Activated naive CD4-positive, alpha-beta T cell treated with anti-CD3 and anti-CD28 coated beads, Interleukin-2, amount 50 U/mL, for 24 hours (primary cell): ENCODE results near the gene RFNG.
A peak's percentile ranks its signal among the peaks of the same experiment; 100 is the strongest.
"Not testable (repeated sequence)": the region's sequence is repeated elsewhere in the genome, so short reads cannot be mapped to it uniquely, and the experiment has no call there.

ENCODE experiments used
- H3K27ac Mint-ChIP-seq: one replicate; pipeline ENCODE4 v1.8.0; 2021; ENCODE audit warnings: mild to moderate bottlenecking, mixed read lengths
- H3K27me3 Mint-ChIP-seq: one replicate; pipeline ENCODE4 v1.8.0; 2021; ENCODE audit warnings: mixed read lengths
- H3K36me3 Mint-ChIP-seq: one replicate; pipeline ENCODE4 v1.8.0; 2021; ENCODE audit warnings: mixed read lengths
- H3K4me1 Mint-ChIP-seq: one replicate; pipeline ENCODE4 v1.8.0; 2021; ENCODE audit warnings: mixed read lengths
- H3K4me3 Mint-ChIP-seq: one replicate; pipeline ENCODE4 v1.8.0; 2021; ENCODE audit warnings: mild to moderate bottlenecking, mixed read lengths
- H3K9me3 Mint-ChIP-seq: one replicate; pipeline ENCODE4 v1.8.0; 2021; ENCODE audit warnings: mixed read lengths

Gene RFNG

GRCh38 chr17:82047379-82047778, 4.2 kb downstream of the RFNG start:
- H3K4me1 Mint-ChIP-seq, result peaks cover 10% of the 10 kb centered on the region
- no peak overlapping the region for H3K27ac Mint-ChIP-seq
- H3K27me3 Mint-ChIP-seq, result no peaks in the 10 kb centered on the region
- H3K4me3 Mint-ChIP-seq, result no peak overlapping the region
- no peaks in the 10 kb centered on the region for H3K9me3 Mint-ChIP-seq
- H3K36me3 Mint-ChIP-seq, result no peaks in the 10 kb centered on the region

GRCh38 chr17:82046903-82047302, 4.7 kb downstream of the RFNG start:
- H3K36me3 Mint-ChIP-seq, result no peaks in the 10 kb centered on the region
- no peak overlapping the region for H3K27ac Mint-ChIP-seq
- H3K4me1 Mint-ChIP-seq, result peaks cover 10% of the 10 kb centered on the region
- H3K4me3 Mint-ChIP-seq, result no peak overlapping the region
- no peaks in the 10 kb centered on the region for H3K27me3 Mint-ChIP-seq
- H3K9me3 Mint-ChIP-seq, result no peaks in the 10 kb centered on the region

DNA sequence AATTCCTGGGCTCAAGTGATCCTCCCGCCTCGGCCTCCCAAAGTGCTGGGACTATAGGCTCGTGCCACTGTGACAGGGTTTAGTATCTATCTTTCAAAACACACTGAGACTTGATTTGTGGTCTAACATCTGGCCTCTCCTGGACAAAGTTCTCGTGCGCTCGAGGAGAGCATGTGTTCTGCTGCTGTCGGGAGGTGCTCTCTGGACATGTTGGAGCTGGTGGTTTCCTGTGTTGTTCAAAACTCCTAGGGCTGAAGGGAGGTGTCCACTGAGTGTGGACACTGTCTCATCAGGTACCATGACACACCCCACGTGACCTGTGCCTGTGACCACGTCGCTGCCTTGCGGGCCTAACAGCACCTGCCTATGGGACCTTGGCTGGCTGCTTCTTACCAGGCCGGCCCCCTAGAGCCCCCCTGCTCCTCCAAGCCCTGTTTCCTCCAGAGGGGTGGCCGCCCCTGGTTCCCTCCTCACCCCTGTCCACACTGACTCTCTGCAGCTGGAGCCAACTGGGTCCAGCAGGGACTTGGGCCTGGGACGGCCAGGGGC, 5.6 kb downstream of the RFNG start:
- H3K36me3 Mint-ChIP-seq, result no peaks in the 10 kb centered on the region
- peaks cover 10% of the 10 kb centered on the region for H3K4me1 Mint-ChIP-seq
- H3K27me3 Mint-ChIP-seq, result no peaks in the 10 kb centered on the region
- no peaks in the 10 kb centered on the region for H3K9me3 Mint-ChIP-seq
- no peak overlapping the region for H3K4me3 Mint-ChIP-seq
- no peak overlapping the region for H3K27ac Mint-ChIP-seq

DNA sequence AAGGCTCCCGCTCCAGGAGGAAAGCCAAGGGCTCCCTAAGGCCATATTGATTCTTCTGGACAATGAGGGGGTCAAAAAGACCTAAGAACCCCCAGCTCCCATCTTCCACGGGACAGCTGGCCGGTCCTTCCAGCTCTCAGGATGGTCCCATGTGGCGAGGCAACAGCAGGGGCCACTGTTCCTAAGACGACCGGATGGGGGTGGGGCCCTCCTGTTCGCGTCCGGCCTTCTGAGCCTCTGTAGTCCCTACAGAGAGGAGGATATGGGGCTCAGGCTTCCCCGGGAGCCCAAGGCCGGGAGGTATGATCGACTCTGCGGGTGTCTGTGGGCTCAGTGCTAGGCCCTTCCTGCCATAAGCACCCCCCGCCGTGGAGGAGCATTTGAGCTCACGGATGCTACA, 8.1 kb downstream of the RFNG start:
- H3K9me3 Mint-ChIP-seq, result no peaks in the 10 kb centered on the region
- no peak overlapping the region for H3K27ac Mint-ChIP-seq
- H3K36me3 Mint-ChIP-seq, result no peaks in the 10 kb centered on the region
- no peak overlapping the region for H3K4me3 Mint-ChIP-seq
- H3K27me3 Mint-ChIP-seq, result no peaks in the 10 kb centered on the region
- peaks cover 8% of the 10 kb centered on the region for H3K4me1 Mint-ChIP-seq

DNA sequence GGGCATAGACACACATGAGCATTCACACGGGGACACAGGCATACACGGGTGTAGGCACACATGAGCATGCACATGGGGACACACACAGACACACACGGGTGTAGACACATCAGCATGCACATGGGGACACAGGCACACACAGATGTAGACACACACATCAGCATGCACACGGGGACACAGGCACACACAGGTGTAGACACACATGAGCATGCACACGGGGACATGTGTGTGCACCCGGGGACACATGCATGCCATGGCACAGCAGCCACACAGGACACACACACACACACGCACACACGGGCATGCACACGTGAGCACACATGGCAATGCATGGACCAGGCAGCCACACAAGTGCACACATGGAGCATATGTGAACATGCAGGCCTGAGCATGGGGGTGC, 9.0 kb downstream of the RFNG start:
- no peak overlapping the region for H3K27ac Mint-ChIP-seq
- H3K9me3 Mint-ChIP-seq, result no peaks in the 10 kb centered on the region
- peaks cover 13% of the 10 kb centered on the region for H3K4me1 Mint-ChIP-seq
- H3K4me3 Mint-ChIP-seq, result no peak overlapping the region
- no peaks in the 10 kb centered on the region for H3K36me3 Mint-ChIP-seq
- H3K27me3 Mint-ChIP-seq, result no peaks in the 10 kb centered on the region

DNA sequence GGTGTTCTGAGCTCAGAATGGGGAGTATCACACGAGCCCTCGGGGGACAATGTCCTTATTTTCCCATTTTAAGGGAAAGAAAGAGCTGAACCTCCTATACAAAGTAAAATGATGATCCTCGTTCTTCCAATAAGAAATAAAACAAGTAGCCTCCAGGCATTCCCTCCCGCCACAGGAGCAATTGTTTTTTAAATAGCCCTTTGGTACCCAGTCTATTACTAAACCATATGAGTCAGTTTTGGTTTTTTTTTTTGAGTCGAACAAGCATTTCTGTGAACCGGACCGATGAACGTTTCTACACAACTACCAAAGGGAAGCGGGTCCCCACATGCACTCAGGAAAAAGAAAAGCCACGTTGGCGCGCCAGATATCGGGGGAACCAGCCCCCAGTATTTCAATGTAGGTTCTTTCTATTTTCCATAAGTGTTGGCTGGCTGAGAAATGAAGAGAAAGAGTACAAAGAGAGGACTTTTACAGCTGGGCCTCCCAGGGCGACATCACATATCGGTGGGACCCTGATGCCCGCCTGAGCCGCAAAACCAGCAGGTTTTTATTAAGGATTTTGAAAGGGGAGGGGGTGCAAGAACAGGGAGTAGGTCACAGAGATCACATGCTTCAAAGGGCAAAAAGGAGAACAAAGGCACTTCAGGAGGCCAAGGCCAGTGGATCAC, 10.3 kb downstream of the RFNG start:
- Mint-ChIP-seq H3K4me3 (no peak overlapping the region), H3K4me1 (peaks cover 14% of the 10 kb centered on the region), H3K27me3 (no peaks in the 10 kb centered on the region), H3K36me3 (no peaks in the 10 kb centered on the region), H3K27ac (no peak overlapping the region), H3K9me3 (no peaks in the 10 kb centered on the region)

- no peak overlapping the region for H3K4me3 Mint-ChIP-seq
- H3K27ac Mint-ChIP-seq, result peak overlapping the region; percentile 35
- no peaks in the 10 kb centered on the region for H3K36me3 Mint-ChIP-seq
- no peaks in the 10 kb centered on the region for H3K9me3 Mint-ChIP-seq
- H3K4me1 Mint-ChIP-seq, result peaks cover 28% of the 10 kb centered on the region
- H3K27me3 Mint-ChIP-seq, result no peaks in the 10 kb centered on the region
These were observed 11.8 kb downstream of the RFNG start for GRCh38 chr17:82039695-82040299.

DNA sequence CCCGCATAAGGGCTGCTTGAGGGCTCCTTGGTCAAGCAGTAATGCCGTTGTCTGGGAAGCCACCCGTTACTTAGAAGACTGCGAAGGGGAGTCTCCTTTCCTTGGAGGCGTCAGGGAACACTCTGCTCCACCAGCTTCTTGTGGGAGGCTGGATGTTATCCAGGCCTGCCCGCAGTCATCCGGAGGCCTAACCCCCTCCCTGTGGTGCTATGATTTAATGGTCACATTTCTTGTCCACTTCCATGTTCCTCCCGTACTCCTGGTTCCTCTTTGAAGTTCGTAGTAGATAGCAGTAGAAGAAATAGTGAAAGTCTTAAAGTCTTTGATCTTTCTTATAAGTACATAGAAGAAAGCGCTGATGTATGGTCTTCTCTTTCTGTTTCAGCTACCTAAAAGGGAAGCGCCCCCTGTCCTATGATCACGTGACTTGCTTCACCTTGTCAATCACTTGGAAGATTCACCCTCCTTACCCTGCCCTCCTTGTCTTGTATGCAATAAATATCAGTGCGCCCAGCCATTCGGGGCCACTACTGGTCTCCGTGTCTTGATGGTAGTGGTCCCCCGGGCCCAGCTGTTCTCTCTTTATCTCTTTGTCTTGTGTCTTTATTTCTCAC, 12.7 kb downstream of the RFNG start:
- H3K27ac Mint-ChIP-seq, H3K9me3 Mint-ChIP-seq, H3K36me3 Mint-ChIP-seq, H3K27me3 Mint-ChIP-seq: not testable (repeated sequence)
- peak overlapping the region; percentile 15 for H3K4me3 Mint-ChIP-seq
- H3K4me1 Mint-ChIP-seq, result peaks cover 28% of the 10 kb centered on the region

DNA sequence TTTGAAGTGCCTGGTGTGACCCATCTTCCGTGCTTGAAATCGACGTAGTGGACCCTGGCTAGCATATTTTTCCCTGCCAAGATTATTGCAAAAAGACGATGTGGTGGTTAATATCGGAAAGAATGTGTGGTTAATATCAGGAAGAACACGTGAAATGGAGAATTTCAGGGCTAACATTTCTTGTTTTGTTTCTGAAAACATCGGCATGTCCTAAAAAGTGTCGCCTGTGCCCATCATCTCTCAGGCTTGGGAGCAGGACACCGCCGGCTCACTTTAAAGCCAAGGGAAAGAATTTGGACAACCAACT, 13.8 kb downstream of the RFNG start:
- H3K27ac Mint-ChIP-seq, result peak overlapping the region; percentile 86
- no peaks in the 10 kb centered on the region for H3K36me3 Mint-ChIP-seq
- peaks cover 28% of the 10 kb centered on the region for H3K4me1 Mint-ChIP-seq
- peak overlapping the region; percentile 88 for H3K4me3 Mint-ChIP-seq
- H3K27me3 Mint-ChIP-seq, result no peaks in the 10 kb centered on the region
- no peaks in the 10 kb centered on the region for H3K9me3 Mint-ChIP-seq

DNA sequence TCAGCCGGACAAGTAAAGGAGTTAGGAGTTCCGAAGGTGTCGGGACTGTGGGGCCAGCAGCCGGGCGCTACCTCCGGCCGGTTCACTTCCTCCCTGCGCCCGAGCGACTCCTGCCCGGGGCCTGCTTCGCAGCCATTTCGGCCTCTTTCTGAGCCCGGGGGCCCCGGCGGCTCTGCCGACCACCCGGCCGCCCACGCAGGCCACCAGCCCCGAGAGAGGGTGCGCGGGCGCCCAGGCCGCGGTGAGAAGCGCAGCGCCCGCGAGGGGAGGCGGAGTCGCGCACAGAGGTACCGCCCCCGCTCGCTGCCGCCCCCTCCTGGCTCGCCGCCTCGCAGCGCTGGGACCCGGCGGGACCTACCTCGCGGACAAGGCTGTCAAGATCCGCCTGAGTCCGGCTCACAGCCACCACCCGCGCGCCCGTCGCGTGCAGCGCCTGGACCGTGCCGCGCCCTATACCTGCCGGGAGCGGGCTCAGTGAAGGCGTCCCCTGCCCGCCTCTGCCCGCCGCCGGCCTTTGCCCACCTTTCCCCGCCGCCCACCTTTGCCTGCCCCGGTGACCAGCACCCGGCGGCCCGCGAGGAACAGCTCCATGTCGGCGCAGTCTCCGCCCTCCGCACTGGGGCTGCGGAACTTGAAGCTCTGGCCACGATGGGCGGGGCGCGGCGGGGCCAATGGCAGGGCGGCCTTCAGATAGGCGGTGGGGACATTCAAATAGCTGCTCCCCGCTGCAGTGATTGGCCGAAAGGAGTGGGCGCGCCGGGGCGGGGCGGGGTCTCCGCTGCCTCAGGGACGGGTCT, 14.3 kb downstream of the RFNG start, which contains the start of gene DCXR:
DCXR (minus strand) TSS at position 606 of the 797 bp plus-strand sequence; CDS start at position 591, 15 bp downstream.
- H3K4me1 Mint-ChIP-seq, result peaks cover 28% of the 10 kb centered on the region
- no peaks in the 10 kb centered on the region for H3K27me3 Mint-ChIP-seq
- peak within 1 kb of the TSS; percentile 88 for H3K4me3 Mint-ChIP-seq
- no peaks in the 10 kb centered on the region for H3K9me3 Mint-ChIP-seq
- no peaks in the 10 kb centered on the region for H3K36me3 Mint-ChIP-seq
- peak within 1 kb of the TSS; percentile 86 for H3K27ac Mint-ChIP-seq

- no peaks in the 10 kb centered on the region for H3K36me3 Mint-ChIP-seq
- H3K27ac Mint-ChIP-seq, result no peak overlapping the region
- no peaks in the 10 kb centered on the region for H3K9me3 Mint-ChIP-seq
- no peaks in the 10 kb centered on the region for H3K27me3 Mint-ChIP-seq
- peak overlapping the region; percentile 70 for H3K4me3 Mint-ChIP-seq
- H3K4me1 Mint-ChIP-seq, result peaks cover 28% of the 10 kb centered on the region
These were observed 14.9 kb downstream of the RFNG start for GRCh38 chr17:82036634-82037091.

DNA sequence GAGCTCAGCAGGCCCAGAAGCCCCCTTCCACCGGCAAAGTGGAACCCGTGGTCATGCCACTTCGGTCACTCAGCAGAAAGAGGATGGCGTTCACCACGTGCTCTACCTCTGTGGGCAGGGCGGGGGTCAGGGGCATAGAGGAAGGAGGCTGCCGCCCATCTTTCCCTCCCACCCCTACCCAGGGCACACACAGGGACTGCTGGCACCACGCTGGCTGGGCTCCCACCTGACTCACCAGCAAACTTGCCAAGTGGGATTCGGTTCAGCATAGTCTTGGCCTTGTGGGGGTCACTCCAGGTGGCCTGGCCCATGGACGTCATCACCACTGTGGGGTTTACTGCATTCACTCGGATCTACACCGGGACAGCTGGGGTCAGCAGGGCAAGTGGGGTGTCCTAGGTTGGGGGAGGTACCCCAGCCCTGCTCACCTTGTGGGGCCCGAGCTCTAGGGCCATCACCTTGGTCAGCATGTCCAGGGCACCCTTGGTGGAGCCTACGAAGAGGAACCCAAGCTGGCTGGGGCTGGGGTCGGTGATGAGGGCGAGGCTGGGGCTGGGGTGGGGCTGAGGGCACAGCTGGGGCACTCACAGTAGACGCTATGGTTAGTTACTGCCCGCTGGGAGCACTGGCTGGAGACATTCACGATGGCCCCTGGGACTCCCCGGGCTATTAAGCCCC, 15.5 kb downstream of the RFNG start:
- Mint-ChIP-seq H3K9me3 (no peaks in the 10 kb centered on the region), H3K27me3 (no peaks in the 10 kb centered on the region), H3K27ac (no peak overlapping the region), H3K4me3 (peak overlapping the region; percentile 70), H3K36me3 (no peaks in the 10 kb centered on the region), H3K4me1 (peaks cover 28% of the 10 kb centered on the region)

- Mint-ChIP-seq H3K27me3 (no peaks in the 10 kb centered on the region), H3K9me3 (no peaks in the 10 kb centered on the region), H3K4me1 (peaks cover 28% of the 10 kb centered on the region), H3K36me3 (no peaks in the 10 kb centered on the region), H3K4me3 (peak overlapping the region; percentile 31), H3K27ac (no peak overlapping the region)
These were observed 16.1 kb downstream of the RFNG start for GRCh38 chr17:82035488-82035887.

DNA sequence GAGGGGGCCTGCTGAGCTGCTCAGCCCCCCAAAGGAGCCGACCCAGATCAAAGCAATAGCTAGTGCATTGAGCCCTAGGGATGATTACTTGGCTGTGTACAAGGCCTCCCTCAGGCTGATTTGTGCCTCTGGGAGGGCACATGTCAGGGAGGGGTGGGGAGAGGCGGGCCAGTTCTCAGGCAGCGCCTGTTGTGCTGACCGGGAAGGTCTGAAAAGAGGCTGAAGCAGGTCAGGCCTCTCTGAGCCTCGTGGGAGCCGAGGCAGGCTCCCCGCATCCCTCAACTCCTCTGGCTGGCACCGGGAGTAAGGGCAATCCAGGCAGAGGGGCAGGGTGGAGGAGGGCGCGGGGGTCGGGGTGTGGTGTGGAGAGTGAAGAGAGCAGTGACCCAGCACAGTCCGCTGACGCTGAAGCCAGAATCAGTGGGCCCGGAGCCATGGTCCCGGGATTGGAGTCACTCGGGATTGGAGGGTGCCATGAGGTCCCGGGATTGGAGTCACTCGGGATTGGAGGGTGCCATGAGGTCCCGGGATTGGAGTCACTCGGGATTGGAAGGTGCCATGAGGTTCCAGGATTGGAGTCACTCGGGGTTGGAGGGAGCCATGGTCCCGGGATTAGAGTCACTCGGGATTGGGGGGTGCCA, 17.1 kb downstream of the RFNG start:
- Mint-ChIP-seq H3K4me3 (no peak overlapping the region), H3K27ac (no peak overlapping the region), H3K9me3 (no peaks in the 10 kb centered on the region), H3K27me3 (no peaks in the 10 kb centered on the region), H3K36me3 (no peaks in the 10 kb centered on the region), H3K4me1 (peaks cover 31% of the 10 kb centered on the region)
